H1 (cell line): ENCODE results near the gene PORCN. TPM values are rescaled to one million over a fixed set of nuclear protein-coding genes. Genes with fewer than 3 reads are reported as not detected.

Experiments used
- CTCF ChIA-PET: fragments of 300-600 bp; sonication (Branson Sonifier 250); formaldehyde crosslinking; loops from one replicate; lab custom pipeline; 2021; ENCODE audit not compliant: partially characterized antibody; lab: Charles Lee
- POLR2A ChIA-PET: fragments of 300-600 bp; sonication (Branson Sonifier 250); formaldehyde crosslinking; loops from one replicate; lab custom pipeline; 2021; ENCODE audit warnings: inconsistent platforms; ENCODE audit not compliant: partially characterized antibody; lab: Charles Lee
- DNase-seq, 2 experiments: peaks; one replicate each; pipeline versions ENCODE4 v3.0.0 to v3.0.0-alpha.2; 2010 to 2022; ENCODE audit warnings: low spot score in 2 of 2, low read depth in 1 of 2, mixed read lengths in 1 of 2
- FAIRE-seq: peaks from 2 replicates; lab custom pipeline; 2011; peaks lifted over from hg19 to GRCh38; lab: Jason Lieb, UNC
- H2AFZ ChIP-seq: 2 replicates; pipeline ENCODE4 v1.8.1; 2012; ENCODE audit warnings: low read length, inconsistent platforms
- H2AK5ac ChIP-seq: 2 replicates; pipeline ENCODE4 v1.6.1; 2013; ENCODE audit warnings: low read depth, low read length
- H2BK120ac ChIP-seq: replicated peaks from 2 replicates; pipeline ENCODE3; 2013; ENCODE audit warnings: low read depth, low read length, inconsistent platforms
- H2BK12ac ChIP-seq: 2 replicates; pipeline ENCODE4 v1.6.1; 2013; ENCODE audit warnings: low read depth, low read length
- H2BK15ac ChIP-seq: 2 replicates; pipeline ENCODE4 v1.6.1; 2013; ENCODE audit warnings: low read length
- H2BK20ac ChIP-seq: 2 replicates; pipeline ENCODE4 v1.6.1; 2013; ENCODE audit warnings: low read length
- H2BK5ac ChIP-seq: 2 replicates; pipeline ENCODE4 v1.6.1; 2013; ENCODE audit warnings: low read depth, low read length
- H3K14ac ChIP-seq: 2 replicates; pipeline ENCODE4 v1.6.1; 2013; ENCODE audit warnings: inconsistent platforms; ENCODE audit not compliant: insufficient read length
- H3K18ac ChIP-seq: 2 replicates; pipeline ENCODE4 v1.6.1; 2013; ENCODE audit warnings: low read length; ENCODE audit errors: extremely low read depth
- H3K23ac ChIP-seq: 2 replicates; pipeline ENCODE4 v1.6.1; 2013; ENCODE audit warnings: inconsistent platforms; ENCODE audit not compliant: insufficient read length
- H3K23me2 ChIP-seq: 2 replicates; pipeline ENCODE4 v1.6.1; 2013; ENCODE audit warnings: low read depth, low read length
- H3K27ac ChIP-seq: 2 replicates; pipeline ENCODE4 v1.6.1; 2011; ENCODE audit warnings: low read depth, low read length, inconsistent platforms
- H3K27me3 ChIP-seq, 4 experiments: replicated peaks in 1 of 4; 1 replicate in 1 of 4; 2 replicates in 3 of 4; pipeline versions ENCODE4 v1.6.1 to v1.8.1; 2011 to 2013; ENCODE audit warnings: low read length in 3 of 4, mild to moderate bottlenecking in 3 of 4, inconsistent platforms in 2 of 4, mixed read lengths in 2 of 4, moderate library complexity in 1 of 4; ENCODE audit not compliant: control insufficient read depth in 3 of 4, insufficient read depth in 3 of 4; ENCODE audit errors: extremely low read depth in 1 of 4
- H3K36me3 ChIP-seq, 4 experiments: 2 replicates each; pipeline versions ENCODE4 v1.6.1 to v1.8.1; 2011 to 2013; ENCODE audit warnings: mild to moderate bottlenecking in 4 of 4, low read length in 3 of 4, moderate library complexity in 2 of 4, control low read depth in 1 of 4, inconsistent platforms in 1 of 4; ENCODE audit not compliant: insufficient read depth in 4 of 4, control insufficient read depth in 2 of 4
- H3K4ac ChIP-seq: replicated peaks from 2 replicates; pipeline ENCODE3; 2013; ENCODE audit warnings: low read length, low read depth, mixed read lengths, inconsistent platforms; ENCODE audit not compliant: insufficient read length
- H3K4me1 ChIP-seq, 4 experiments: replicated peaks in 1 of 4; 1 replicate in 1 of 4; 2 replicates in 3 of 4; pipeline versions ENCODE4 v1.6.1 to v1.8.1; 2011 to 2013; ENCODE audit warnings: low read length in 3 of 4, inconsistent platforms in 2 of 4, mixed read lengths in 1 of 4; ENCODE audit not compliant: insufficient read depth in 4 of 4, control insufficient read depth in 3 of 4
- H3K4me2 ChIP-seq, 2 experiments: 2 replicates each; pipeline versions ENCODE4 v1.6.1 to v1.8.1; 2011 to 2013; ENCODE audit warnings: low read depth in 2 of 2, low read length in 2 of 2, control low read depth in 1 of 2, inconsistent platforms in 1 of 2, mild to moderate bottlenecking in 1 of 2; ENCODE audit not compliant: insufficient read depth in 1 of 2
- H3K4me3 ChIP-seq, 4 experiments: fragments of 200-600, 300-600 bp in 1 of 4; sonication (generic), shearing (Covaris generic), sonication (Bioruptor Twin) in 1 of 4; 2 replicates each; pipeline versions ENCODE4 v1.5.1 to v1.8.1; 2011 to 2016; ENCODE audit warnings: low read length in 4 of 4, low read depth in 3 of 4, control low read depth in 2 of 4, inconsistent platforms in 2 of 4, mild to moderate bottlenecking in 2 of 4, mixed read lengths in 1 of 4, moderate library complexity in 1 of 4; ENCODE audit not compliant: insufficient read depth in 2 of 4; ENCODE audit errors: extremely low read depth in 1 of 4
- H3K56ac ChIP-seq: replicated peaks from 2 replicates; pipeline ENCODE3; 2013; ENCODE audit warnings: low read depth, mild to moderate bottlenecking, mixed read lengths, low read length, inconsistent platforms; ENCODE audit not compliant: insufficient read length
- H3K79me1 ChIP-seq: 2 replicates; pipeline ENCODE4 v1.6.1; 2013; ENCODE audit warnings: low read depth, low read length, control low read depth
- H3K79me2 ChIP-seq, 2 experiments: 2 replicates each; pipeline versions ENCODE4 v1.6.1 to v1.8.1; 2012 to 2013; ENCODE audit warnings: low read length in 2 of 2, mild to moderate bottlenecking in 2 of 2, inconsistent platforms in 1 of 2; ENCODE audit not compliant: insufficient read depth in 2 of 2, control insufficient read depth in 1 of 2
- H3K9ac ChIP-seq, 4 experiments: replicated peaks in 1 of 4; 1 replicate in 1 of 4; 2 replicates in 3 of 4; pipeline versions ENCODE4 v1.6.1 to v1.8.1; 2011 to 2013; ENCODE audit warnings: low read depth in 3 of 4, low read length in 3 of 4, control low read depth in 2 of 4, mild to moderate bottlenecking in 2 of 4, moderate library complexity in 2 of 4, inconsistent platforms in 1 of 4; ENCODE audit errors: extremely low read depth in 1 of 4
- H3K9me3 ChIP-seq, 2 experiments: 2 replicates each; pipeline versions ENCODE4 v1.6.1 to v1.8.1; 2012 to 2013; ENCODE audit warnings: mild to moderate bottlenecking in 2 of 2, moderate library complexity in 2 of 2, control low read depth in 1 of 2, inconsistent platforms in 1 of 2, low read depth in 1 of 2, low read length in 1 of 2, mixed read lengths in 1 of 2; ENCODE audit not compliant: insufficient read depth in 2 of 2
- H4K20me1 ChIP-seq, 2 experiments: replicated peaks in 1 of 2; 2 replicates each; pipeline versions ENCODE3 to v1.8.1; 2011 to 2013; ENCODE audit warnings: inconsistent platforms in 2 of 2, low read length in 2 of 2, mild to moderate bottlenecking in 1 of 2; ENCODE audit not compliant: insufficient read depth in 2 of 2, control insufficient read depth in 1 of 2
- H4K5ac ChIP-seq: 2 replicates; pipeline ENCODE4 v1.6.1; 2013; ENCODE audit warnings: low read length, low read depth, mixed read lengths, inconsistent platforms; ENCODE audit not compliant: insufficient read length
- H4K8ac ChIP-seq: 2 replicates; pipeline ENCODE4 v1.8.0; 2013; ENCODE audit warnings: mild to moderate bottlenecking, moderate library complexity, low read length, inconsistent platforms; ENCODE audit not compliant: insufficient read depth; ENCODE audit errors: extremely low read depth
- H4K91ac ChIP-seq: replicated peaks from 2 replicates; pipeline ENCODE3; 2013; ENCODE audit warnings: low read length, mixed read lengths, inconsistent platforms; ENCODE audit not compliant: insufficient read length
- BCL11A ChIP-seq, 2 experiments: IDR thresholded peaks; one replicate each; pipeline ENCODE4 v1.6.1; 2011; ENCODE audit warnings: low read depth in 2 of 2, low read length in 2 of 2, mild to moderate bottlenecking in 2 of 2
- CBX5 ChIP-seq: fragments of 300-800, 300-1000 bp; sonication (generic); IDR thresholded peaks from 2 replicates; pipeline ENCODE4 v1.7.1; 2016; ENCODE audit warnings: antibody characterized with exemption, low read length, low read depth
- HDAC2 ChIP-seq, 2 experiments: fragments of 300-600 bp in 1 of 2; sonication (generic) in 1 of 2; IDR thresholded peaks; 2 replicates each; pipeline ENCODE4 v1.6.1; 2011 to 2012; ENCODE audit warnings: low read depth in 2 of 2, low read length in 2 of 2, mild to moderate bottlenecking in 2 of 2, moderate library complexity in 2 of 2, borderline replicate concordance in 1 of 2, inconsistent platforms in 1 of 2
- HDAC6 ChIP-seq: IDR thresholded peaks from one replicate; pipeline ENCODE4 v1.7.1; 2012; ENCODE audit warnings: low read depth, mild to moderate bottlenecking, inconsistent platforms, low read length, moderate library complexity
- KDM4A ChIP-seq: IDR thresholded peaks from one replicate; pipeline ENCODE4 v1.7.1; 2012; ENCODE audit warnings: low read depth, mild to moderate bottlenecking, moderate library complexity, low read length, inconsistent platforms; ENCODE audit not compliant: severe bottlenecking
- KDM5A ChIP-seq: fragments of 200-600 bp; IDR thresholded peaks from 2 replicates; pipeline ENCODE4 v1.7.1; 2012; ENCODE audit warnings: mild to moderate bottlenecking, low read length, inconsistent platforms, mixed read lengths
- SIRT6 ChIP-seq: IDR thresholded peaks from one replicate; pipeline ENCODE4 v1.7.1; 2012; ENCODE audit warnings: low read length, inconsistent platforms
- TAF1 ChIP-seq: IDR thresholded peaks from 2 replicates; pipeline ENCODE4 v1.6.1; 2011; ENCODE audit warnings: mild to moderate bottlenecking, low read depth, low read length
- YY1 ChIP-seq: IDR thresholded peaks from 2 replicates; pipeline ENCODE4 v1.6.1; 2011; ENCODE audit warnings: low read depth, mild to moderate bottlenecking, low read length
- ZNF274 ChIP-seq: IDR thresholded peaks from 2 replicates; pipeline ENCODE4 v1.7.0; 2012; ENCODE audit warnings: low read length, borderline replicate concordance; ENCODE audit errors: extremely low read depth
- WGBS, 2 experiments: shearing (Covaris generic) in 1 of 2; methylation state at CpG; one replicate each; pipeline versions ENCODE4 v1.1.6 to v1.1.7; 2013 to 2015; ENCODE audit warnings: low lambda C conversion rate in 2 of 2, mixed read lengths in 2 of 2, inconsistent platforms in 1 of 2, low coverage in 1 of 2, missing lambda C conversion rate in 1 of 2; ENCODE audit not compliant: insufficient replicate concordance in 2 of 2, insufficient coverage in 1 of 2, insufficient read length in 1 of 2; ENCODE audit errors: extremely low coverage in 1 of 2, missing lambda C conversion rate in 1 of 2; 5-methylcytosine and 5-hydroxymethylcytosine counted together
- polyA plus RNA-seq, 7 experiments: library from polyadenylated mRNA; depleted of rRNA in 3 of 7; stranded (reverse) in 5 of 7; unstranded in 2 of 7; fragments of >200 nt in 5 of 7; fragments of 200-250 nt in 2 of 7; gene quantifications; 1 replicate in 5 of 7; 2 replicates in 1 of 7; 4 replicates in 1 of 7; pipeline versions ENCODE4 v1.2.1 to v1.2.3, GENCODE V29; 2011 to 2013; ENCODE audit warnings: missing spikeins in 2 of 7, mixed read lengths in 2 of 7
- total RNA-seq: library from RNA; stranded (reverse); fragmentation: NEBNext Ultra II Directional; extraction: Animal tissue kit (Norgen Biotek cat#: 25700); gene quantifications from 2 replicates; pipeline ENCODE4 v1.2.1, GENCODE V29; 2021

The PORCN gene
- total and polyA plus RNA-seq, 2 of the 8 experiments (the other 6 are each of a cell fraction or from before 2014, with no cell fraction given) = 14.6 to 34.1 TPM

GRCh38 chrX:48538641-48539344 is 30.0 kb downstream of the PORCN start:
- no peak overlapping the region for H2BK120ac ChIP-seq
- CTCF ChIA-PET = interaction anchor here (1.9 kb wide), 1 partner anchor 11 kb away, joined by 6 read pairs; no protein-coding TSS in a partner anchor
- no peaks in the 10 kb centered on the region for H3K9me3 ChIP-seq

More at GRCh38 chrX:48538641-48539344, 30.0 kb downstream of the PORCN start:
- H3K27me3 ChIP-seq = no peaks in the 10 kb centered on the region
- no peak overlapping the region for H3K9ac ChIP-seq
- POLR2A ChIA-PET = interaction anchor here (0.6 to 2.5 kb wide), 4 partner anchors 11 to 37 kb away, joined by 3 to 22 read pairs (median 4); partner anchors contain the start of gene RBM3
- no peak overlapping the region for H3K18ac ChIP-seq
- peak overlapping the region in 1 of 4 experiments; percentile 82; a peak in 2 of 8 replicates for H3K4me3 ChIP-seq
- H3K4ac ChIP-seq = no peak overlapping the region
- no peak overlapping the region for H3K56ac ChIP-seq
- H2BK5ac ChIP-seq = no peak overlapping the region
- 82% methylated on average over 21 of the region's 23 CpGs; no CpG with 5 or more reads in 1 of the 2 experiments for WGBS, 2 experiments
- no peak overlapping the region for H2BK12ac ChIP-seq
- H2AFZ ChIP-seq = no peak overlapping the region
- no peak overlapping the region for H2BK15ac ChIP-seq
- no peak overlapping the region for H3K23ac ChIP-seq
- H4K20me1 ChIP-seq = no peaks in the 10 kb centered on the region
- H3K4me2 ChIP-seq = 0 out of 4 replicates have a peak overlapping the region, but pooled peaks of 1 of the 2 experiments have one; percentile 13
- DNase-seq = no peak
- no peaks in the 10 kb centered on the region for H3K4me1 ChIP-seq
- H3K23me2 ChIP-seq = no peaks in the 10 kb centered on the region
- H3K79me1 ChIP-seq = 0 out of 2 replicates have a peak, but pooled peaks cover 2% of the 10 kb centered on the region
- no peak for TF ChIP-seq KDM5A
- TF ChIP-seq HDAC6 = no peak
- no peak for TF ChIP-seq HDAC2 (IDR thresholded peaks at IDR 0.05; ENCODE audit: borderline replicate concordance in 1 of 2, low read depth in 2 of 2, low read length in 2 of 2)
- TF ChIP-seq YY1 = no peak
- no peak for TF ChIP-seq CBX5
- no peak for TF ChIP-seq BCL11A (IDR thresholded peaks at IDR 0.05; ENCODE audit: low read depth in 2 of 2, low read length in 2 of 2)
- no peak for TF ChIP-seq ZNF274
- no peak for TF ChIP-seq KDM4A
- TF ChIP-seq SIRT6 = no peak
- TF ChIP-seq TAF1 = no peak
- H3K79me2 ChIP-seq = 0 out of 4 replicates have a peak, but pooled peaks cover 0 to 5% of the 10 kb centered on the region in 2 experiments
- no peak overlapping the region for H2AK5ac ChIP-seq
- H4K5ac ChIP-seq = no peak overlapping the region
- no peak overlapping the region for H3K14ac ChIP-seq
- no peak for FAIRE-seq
- H3K36me3 ChIP-seq = no peaks in the 10 kb centered on the region
- H4K8ac ChIP-seq = no peak overlapping the region
- H4K91ac ChIP-seq = no peak overlapping the region
- no peak overlapping the region for H2BK20ac ChIP-seq
- H3K27ac ChIP-seq = no peak overlapping the region
